ENCODE results near the gene CACNA2D3. TPM values are rescaled to one million over a fixed set of nuclear protein-coding genes. Genes with fewer than 3 reads are reported as not detected.

Gene CACNA2D3
- total RNA-seq, 2 donors from 2014 or later, result 0.42 to 0.98 TPM

GRCh38 chr3:54324103-54324502 is 201.8 kb downstream of the CACNA2D3 start:
- no peak overlapping the region for H3K27ac ChIP-seq
- H3K9me3 ChIP-seq, result no peaks in the 10 kb centered on the region
- no peak for TF ChIP-seq CTCF (IDR thresholded peaks at IDR 0.05)
- no peak overlapping the region for H3K4me3 ChIP-seq
- no peak for DNase-seq
- H3K36me3 ChIP-seq, result no peaks in the 10 kb centered on the region
- H3K4me1 ChIP-seq, result peaks cover 3% of the 10 kb centered on the region
- intact Hi-C loops (cut with DNase I), result no loop called here
- H3K9ac ChIP-seq (ENCODE audit: low read depth in 2 of 2, low read length in 2 of 2), result no peak overlapping the region
- no peaks in the 10 kb centered on the region for H3K27me3 ChIP-seq

DNA sequence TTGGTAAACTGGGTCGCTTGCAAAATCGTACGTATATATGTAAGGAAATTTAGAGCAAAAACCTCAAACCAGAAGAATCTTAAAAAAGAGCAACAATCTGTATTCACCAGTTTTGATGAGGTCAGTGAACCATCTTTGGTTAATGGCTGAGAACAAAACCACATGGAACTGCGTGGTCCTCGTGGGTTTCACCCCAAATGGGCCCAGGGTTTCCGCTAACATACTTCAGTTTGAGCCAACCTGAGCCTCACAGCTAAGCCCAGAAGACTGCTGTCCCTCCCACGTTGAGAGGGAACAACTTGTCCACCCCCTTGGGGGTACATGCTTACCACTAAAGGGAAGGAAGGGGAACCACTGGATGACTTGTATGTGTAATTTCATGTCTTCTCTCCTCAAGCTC is 204.6 kb downstream of the CACNA2D3 start:
- TF ChIP-seq CTCF (IDR thresholded peaks at IDR 0.05), result no peak

GRCh38 chr3:54331341-54331740 is 209.0 kb downstream of the CACNA2D3 start:
- no peak for TF ChIP-seq CTCF (IDR thresholded peaks at IDR 0.05)
- Histone ChIP-seq H3K4me3 (no peak overlapping the region), H3K9ac (ENCODE audit: low read depth in 2 of 2, low read length in 2 of 2) (no peak overlapping the region), H3K4me1 (no peaks in the 10 kb centered on the region), H3K9me3 (no peaks in the 10 kb centered on the region), H3K27me3 (no peaks in the 10 kb centered on the region), H3K36me3 (no peaks in the 10 kb centered on the region), H3K27ac (no peak overlapping the region)
- no peak for DNase-seq
- intact Hi-C loops (cut with DNase I), result no loop called here

More for the DNA sequence above, 204.6 kb downstream of the CACNA2D3 start:
- Histone ChIP-seq H3K4me3 (no peak overlapping the region), H3K4me1 (peaks cover 3% of the 10 kb centered on the region), H3K36me3 (no peaks in the 10 kb centered on the region), H3K27ac (no peak overlapping the region), H3K9me3 (no peaks in the 10 kb centered on the region), H3K9ac (ENCODE audit: low read depth in 2 of 2, low read length in 2 of 2) (no peak overlapping the region), H3K27me3 (no peaks in the 10 kb centered on the region)
- DNase-seq, result no peak
- intact Hi-C loops (cut with DNase I), result no loop called here

DNA sequence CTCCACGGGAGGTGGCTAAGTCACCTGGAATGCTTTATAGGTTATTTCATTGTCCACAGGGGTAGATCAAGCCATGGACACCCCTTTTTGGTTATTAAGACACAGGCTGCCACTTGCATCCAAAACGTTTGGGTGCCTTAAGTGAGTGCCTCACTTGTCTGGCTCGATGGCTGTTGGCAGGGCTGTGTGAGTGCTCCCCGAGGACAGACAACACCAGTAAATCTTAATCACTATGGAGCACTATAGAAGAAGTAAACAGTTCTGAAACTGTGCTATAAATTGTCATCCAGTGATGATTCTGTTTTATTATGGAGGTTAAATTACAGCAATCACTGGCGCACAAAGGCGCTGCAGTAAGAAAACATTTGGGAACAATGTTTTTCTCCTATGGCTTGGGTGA is 215.5 kb downstream of the CACNA2D3 start:
- TF ChIP-seq CTCF (IDR thresholded peaks at IDR 0.05), result no peak
- intact Hi-C loops (cut with DNase I), result no loop called here
- H3K27me3 ChIP-seq, result no peaks in the 10 kb centered on the region
- H3K9ac ChIP-seq (ENCODE audit: low read depth in 2 of 2, low read length in 2 of 2), result no peak overlapping the region
- no peaks in the 10 kb centered on the region for H3K4me1 ChIP-seq
- H3K36me3 ChIP-seq, result no peaks in the 10 kb centered on the region
- no peaks in the 10 kb centered on the region for H3K9me3 ChIP-seq
- H3K27ac ChIP-seq, result no peak overlapping the region
- no peak overlapping the region for H3K4me3 ChIP-seq
- no peak for DNase-seq

- no peak for TF ChIP-seq CTCF (IDR thresholded peaks at IDR 0.05)
- no peak for DNase-seq
- Histone ChIP-seq H3K27me3 (no peaks in the 10 kb centered on the region), H3K27ac (no peak overlapping the region), H3K4me3 (no peak overlapping the region), H3K9ac (ENCODE audit: low read depth in 2 of 2, low read length in 2 of 2) (no peak overlapping the region), H3K4me1 (no peaks in the 10 kb centered on the region), H3K36me3 (no peaks in the 10 kb centered on the region), H3K9me3 (no peaks in the 10 kb centered on the region)
- intact Hi-C loops (cut with DNase I), result no loop called here
These were observed 217.3 kb downstream of the CACNA2D3 start for GRCh38 chr3:54339608-54340007.

DNA sequence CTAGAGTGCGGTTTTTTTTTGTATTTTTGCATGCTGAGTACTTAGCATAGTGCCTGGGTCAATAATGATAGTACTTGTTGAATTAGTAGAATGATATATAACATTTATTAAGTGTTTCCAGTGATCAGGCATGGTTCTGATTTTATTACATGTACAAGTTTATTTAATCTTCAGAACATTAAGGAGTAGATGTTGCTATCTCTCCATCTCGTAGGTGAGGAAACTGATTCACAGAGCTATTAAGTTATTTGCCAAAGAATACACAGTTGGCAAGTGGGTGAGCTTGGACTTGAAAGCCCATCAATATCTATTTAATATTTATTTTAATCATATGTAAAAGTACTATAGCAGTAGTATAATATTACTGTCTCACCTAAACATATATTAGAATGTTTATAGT is 219.5 kb downstream of the CACNA2D3 start:
- Histone ChIP-seq H3K27me3 (no peaks in the 10 kb centered on the region), H3K36me3 (no peaks in the 10 kb centered on the region), H3K27ac (no peak overlapping the region), H3K9me3 (no peaks in the 10 kb centered on the region), H3K9ac (ENCODE audit: low read depth in 2 of 2, low read length in 2 of 2) (no peak overlapping the region), H3K4me3 (no peak overlapping the region), H3K4me1 (no peaks in the 10 kb centered on the region)
- TF ChIP-seq CTCF (IDR thresholded peaks at IDR 0.05), result no peak
- intact Hi-C loops (cut with DNase I), result no loop called here
- no peak for DNase-seq

All from colonic mucosa (tissue), 4 donors.